GM19025 (cell line): ENCODE data around the gene LYSMD1.

Source experiments
- ATAC-seq: cut with Tn5 transposase; IDR thresholded peaks from one replicate; pipeline ENCODE4 v1.9.1; 2021; ENCODE audit warnings: mild to moderate bottlenecking, low read depth, moderate library complexity; ENCODE audit not compliant: unreplicated experiment

The LYSMD1 gene

DNA sequence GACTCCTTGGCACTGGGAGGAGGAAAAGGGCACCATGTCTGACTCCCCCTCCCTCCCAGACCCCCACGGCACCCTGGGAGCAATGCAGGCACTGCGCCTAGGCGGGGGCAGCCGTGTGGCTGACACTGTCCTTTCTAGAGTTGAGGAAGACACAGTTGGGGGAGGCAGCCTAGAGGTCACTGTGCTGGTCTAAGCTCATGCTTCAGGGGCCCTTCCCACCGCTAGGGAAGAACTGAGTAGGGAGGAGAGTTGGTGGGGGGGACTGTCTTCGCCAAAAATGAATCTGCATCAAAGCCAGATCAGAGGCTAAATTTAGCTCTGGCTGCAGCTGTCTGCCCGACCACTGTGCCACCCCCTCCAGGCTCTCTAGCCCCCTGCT is 22.7 kb downstream of the LYSMD1 start:
- ATAC-seq = no peak

DNA sequence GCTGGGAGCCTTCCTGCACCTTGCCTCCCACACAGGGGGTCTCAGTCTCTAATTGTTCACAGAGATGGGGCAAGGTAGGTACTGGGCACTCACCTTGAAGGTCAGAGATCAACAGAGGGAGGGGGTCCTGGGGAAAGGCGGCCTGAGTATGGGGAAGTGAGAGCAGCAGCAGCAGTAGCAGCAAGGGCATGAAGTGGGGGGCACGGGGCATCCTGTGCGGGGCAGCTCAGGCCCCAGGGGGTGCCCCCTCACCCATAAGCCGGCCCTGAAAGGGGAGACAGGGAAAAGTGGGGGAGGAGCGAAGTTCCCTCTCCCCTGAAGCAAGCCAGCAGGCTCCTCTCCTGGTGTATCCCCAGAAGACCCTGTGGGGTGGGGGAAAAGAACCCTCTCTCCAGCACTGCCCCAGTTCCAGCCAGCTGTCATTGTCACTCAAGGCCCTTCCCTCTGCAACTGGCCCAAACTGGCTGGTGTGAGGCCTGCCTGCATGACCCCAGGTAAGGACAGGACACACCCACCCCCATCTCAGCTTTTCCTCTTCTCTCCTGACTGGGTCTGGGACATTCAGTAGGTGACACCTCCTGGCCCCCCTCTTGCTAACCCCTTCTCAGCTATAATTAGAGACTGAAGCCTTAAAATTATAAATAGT is 23.2 kb downstream of the LYSMD1 start:
- no peak for ATAC-seq

DNA sequence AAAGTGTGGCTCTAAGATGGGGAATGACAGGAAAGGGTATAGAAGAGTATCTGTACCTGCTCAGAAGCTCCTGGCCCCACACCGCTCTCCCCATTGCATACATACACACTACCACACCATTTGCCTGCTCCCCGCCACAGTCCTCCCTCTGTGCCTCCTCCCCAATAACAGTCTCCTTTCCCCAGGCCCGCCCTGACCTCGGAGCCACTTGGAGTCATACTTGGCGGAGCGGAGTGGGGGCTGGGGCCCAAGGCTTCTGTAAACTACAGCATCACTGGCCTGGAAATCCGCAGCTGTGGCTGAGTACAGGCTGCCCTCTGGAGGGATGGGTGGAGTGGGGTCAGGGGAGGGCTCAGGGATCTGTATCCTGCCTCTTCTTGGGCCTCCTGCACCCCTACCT is 27.9 kb downstream of the LYSMD1 start:
- no peak for ATAC-seq

- ATAC-seq = no peak
Measured at GRCh38 chr1:151135433-151136385, 30.0 kb downstream of the LYSMD1 start.

- no peak for ATAC-seq
Measured at GRCh38 chr1:151134991-151135390, 30.7 kb downstream of the LYSMD1 start.

DNA sequence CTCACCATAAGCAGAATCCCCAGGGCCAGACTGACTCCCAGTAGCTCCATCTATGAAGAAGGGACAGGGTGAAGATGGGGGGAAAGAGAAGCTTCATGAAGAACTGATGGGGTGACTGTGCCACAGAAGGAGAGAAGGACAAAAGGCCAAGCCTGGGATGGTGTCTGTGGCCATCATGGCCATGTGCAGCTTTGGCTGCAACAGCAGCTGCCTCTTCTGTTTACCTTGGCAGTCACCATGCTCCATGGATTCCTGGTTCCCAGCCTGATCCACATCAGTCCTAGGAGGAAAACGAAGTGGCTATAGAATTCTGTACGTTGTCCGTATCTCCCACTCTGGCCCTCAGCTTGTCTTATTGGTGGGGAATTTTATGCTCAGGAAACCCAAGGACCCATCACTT is 31.3 kb downstream of the LYSMD1 start:
- no peak for ATAC-seq

DNA sequence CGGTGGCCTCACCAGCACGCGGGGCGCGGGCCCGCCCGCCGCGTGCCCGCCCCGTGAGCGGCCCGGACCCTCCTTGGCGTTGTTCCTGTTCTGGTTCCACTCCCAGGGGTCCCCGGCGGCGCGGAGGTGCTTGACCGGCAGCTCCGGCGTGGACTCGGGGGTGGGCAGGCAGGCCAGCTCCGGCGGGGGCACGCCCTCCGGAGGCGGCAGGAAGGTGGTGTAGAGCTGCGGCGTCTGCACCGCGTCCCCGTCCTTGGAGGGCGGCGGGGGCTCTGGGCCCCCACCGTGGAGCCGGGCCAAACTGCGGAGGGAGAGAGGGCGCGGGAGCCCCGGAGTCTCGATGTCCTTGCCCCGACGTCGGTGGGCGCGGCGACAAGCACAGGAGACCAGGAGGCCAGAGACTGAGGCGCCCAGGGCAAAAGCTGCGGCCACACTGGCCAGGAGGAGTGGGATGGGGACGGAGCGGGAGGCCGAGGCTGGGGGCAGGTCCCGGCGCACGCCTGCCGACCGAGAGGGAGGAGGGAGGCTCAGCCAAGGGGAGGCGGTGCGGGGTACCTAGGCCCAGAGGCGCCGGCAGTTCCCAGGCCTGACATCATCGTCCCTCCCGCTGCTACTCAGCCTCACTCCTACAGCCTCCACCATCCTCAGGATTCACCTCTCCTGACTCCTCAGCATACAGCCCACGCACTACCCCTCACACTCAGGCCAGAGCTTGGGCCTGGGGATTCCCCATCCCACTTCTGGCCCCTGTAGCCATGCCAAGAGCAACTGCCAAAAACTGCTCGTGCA is 32.5 kb downstream of the LYSMD1 start:
- no peak for ATAC-seq

DNA sequence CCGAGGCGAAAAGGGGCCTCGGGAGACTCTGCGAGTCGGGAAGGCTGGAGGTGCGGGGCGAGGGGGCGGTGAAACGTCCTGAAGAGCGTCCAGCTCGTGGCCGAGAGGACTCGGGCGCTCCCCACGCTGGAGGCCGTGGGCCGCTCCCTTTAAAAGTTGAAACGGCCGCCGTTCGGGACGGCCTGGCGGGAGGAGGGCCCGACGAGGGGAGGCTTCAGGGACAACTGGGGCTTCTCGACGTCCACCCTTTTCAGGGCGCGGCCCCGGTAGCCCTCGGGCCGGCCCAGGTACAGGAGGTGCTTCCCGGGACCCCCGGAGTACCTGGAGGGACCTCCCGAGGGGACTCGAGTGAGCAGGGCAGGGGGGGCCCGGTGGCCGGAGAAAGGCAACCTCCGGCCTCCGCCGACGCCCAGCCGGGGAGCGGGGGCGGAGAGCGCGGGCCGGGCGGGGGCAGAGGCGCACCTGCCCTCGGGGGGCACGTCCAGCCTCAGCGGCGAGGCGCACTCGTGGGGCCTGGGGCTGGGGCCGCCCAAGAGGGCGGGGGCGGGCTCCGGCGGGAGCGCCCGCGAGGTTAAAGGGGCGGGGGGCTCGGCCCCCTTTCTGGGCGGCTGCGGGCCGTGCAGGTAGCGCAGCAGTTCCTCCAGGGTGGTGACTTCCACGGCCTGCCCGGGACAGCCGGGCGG is 33.2 kb downstream of the LYSMD1 start:
- ATAC-seq = no peak

DNA sequence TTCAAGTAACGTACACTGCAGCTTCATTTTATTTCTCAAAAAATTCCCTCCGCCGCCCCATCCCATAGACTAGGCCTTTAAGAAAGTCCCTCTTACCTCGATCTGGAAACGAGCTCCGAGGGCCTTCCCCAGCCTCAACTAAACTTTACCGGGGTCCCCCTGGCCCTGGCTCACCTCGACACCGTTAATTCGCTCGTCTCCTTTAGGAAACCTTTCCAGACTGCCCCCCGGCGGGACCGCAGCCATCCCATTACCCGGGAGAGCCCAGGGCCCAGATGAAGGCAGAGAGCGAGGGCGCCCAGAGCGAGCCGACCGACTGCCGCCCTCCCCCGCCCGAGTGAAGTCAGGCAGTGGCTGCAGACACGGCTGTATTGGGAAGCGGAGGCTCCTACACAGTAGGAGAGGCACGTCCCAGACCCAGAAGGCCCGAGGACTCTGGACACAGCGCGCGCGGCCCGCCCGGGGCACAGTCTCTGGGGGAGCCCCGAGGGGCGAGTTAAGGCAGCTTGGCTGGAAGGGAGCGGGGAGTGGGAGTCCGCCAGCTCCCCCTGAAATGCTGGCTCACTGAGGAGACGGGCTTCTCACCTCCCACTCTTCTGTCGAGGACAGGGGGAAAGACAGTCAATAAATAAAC is 33.9 kb downstream of the LYSMD1 start:
- ATAC-seq = no peak

- ATAC-seq = peak; percentile 66
Measured at GRCh38 chr1:151130987-151131586, 34.6 kb downstream of the LYSMD1 start.

- no peak for ATAC-seq
Measured at GRCh38 chr1:151128800-151129199, 36.9 kb downstream of the LYSMD1 start.

GRCh38 chr1:151124763-151125403 is 40.8 kb downstream of the LYSMD1 start:
- ATAC-seq = no peak

DNA sequence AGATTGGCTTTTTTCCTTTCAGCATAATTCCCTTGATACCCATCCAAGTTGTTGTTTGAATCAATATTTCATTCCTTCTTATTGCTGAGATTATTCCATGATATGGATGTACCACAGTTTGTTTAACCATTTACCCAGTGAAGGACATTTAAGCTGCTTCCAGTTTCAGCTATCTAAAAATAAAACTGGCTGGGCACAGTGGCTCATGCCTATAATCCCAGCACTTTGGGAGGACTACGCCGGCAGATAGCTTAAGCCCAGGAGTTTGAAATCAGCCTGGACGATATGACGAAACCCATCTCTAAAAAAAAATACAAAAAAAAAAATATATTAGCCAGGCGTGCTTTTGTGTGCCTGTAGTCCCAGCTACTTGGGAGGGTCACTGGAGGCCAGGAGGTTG is 51.8 kb downstream of the LYSMD1 start:
- no peak for ATAC-seq
